GM23248 (cell line): ENCODE results near the gene TSPAN7. TPM values are rescaled to one million over a fixed set of nuclear protein-coding genes. Genes with fewer than 3 reads are reported as not detected.

Source experiments
- DNase-seq: peaks from one replicate; pipeline ENCODE4 v3.0.0-alpha.2; 2015
- H2AFZ ChIP-seq: fragments of 200-600 bp; sonication (generic); 2 replicates; pipeline ENCODE4 v1.6.1; 2016; ENCODE audit warnings: antibody characterized with exemption
- H3F3A ChIP-seq: fragments of 200-600 bp; sonication (generic); 2 replicates; pipeline ENCODE4 v1.6.1; 2016; ENCODE audit warnings: mild to moderate bottlenecking, antibody characterized with exemption, mixed run types; ENCODE audit not compliant: insufficient read depth
- H3K27ac ChIP-seq: fragments of 200-600 bp; sonication (generic); 2 replicates; pipeline ENCODE4 v1.5.1; 2016; ENCODE audit warnings: mild to moderate bottlenecking
- H3K27me3 ChIP-seq: fragments of 200-600 bp; sonication (generic); replicated peaks from 2 replicates; pipeline ENCODE4 v1.6.1; 2016; ENCODE audit warnings: mild to moderate bottlenecking; ENCODE audit not compliant: insufficient read depth
- H3K36me3 ChIP-seq: fragments of 200-600 bp; sonication (generic); 2 replicates; pipeline ENCODE4 v1.6.1; 2016; ENCODE audit warnings: low read depth, mild to moderate bottlenecking
- H3K4me1 ChIP-seq: fragments of 200-600 bp; sonication (generic); 2 replicates; pipeline ENCODE4 v1.6.1; 2016; ENCODE audit warnings: mild to moderate bottlenecking; ENCODE audit not compliant: insufficient read depth
- H3K4me2 ChIP-seq: fragments of 200-600 bp; sonication (generic); one replicate; pipeline ENCODE4 v1.6.1; 2016; ENCODE audit warnings: mild to moderate bottlenecking; ENCODE audit not compliant: unreplicated experiment
- H3K4me3 ChIP-seq: fragments of 200-600 bp; sonication (generic); 2 replicates; pipeline ENCODE4 v1.5.1; 2016; ENCODE audit warnings: mild to moderate bottlenecking
- H3K79me2 ChIP-seq: fragments of 200-600 bp; sonication (generic); 2 replicates; pipeline ENCODE4 v1.6.1; 2016; ENCODE audit warnings: mild to moderate bottlenecking; ENCODE audit not compliant: insufficient read depth
- H3K9ac ChIP-seq: fragments of 200-600 bp; sonication (generic); 2 replicates; pipeline ENCODE4 v1.6.1; 2016; ENCODE audit warnings: mild to moderate bottlenecking
- H3K9me2 ChIP-seq: fragments of 200-600 bp; sonication (generic); 2 replicates; pipeline ENCODE4 v1.6.1; 2016; ENCODE audit warnings: mixed run types, mild to moderate bottlenecking, moderate library complexity; ENCODE audit not compliant: insufficient read depth
- H3K9me3 ChIP-seq: fragments of 200-600 bp; sonication (generic); one replicate; pipeline ENCODE4 v1.6.1; 2017; ENCODE audit warnings: low read depth
- H4K20me1 ChIP-seq: fragments of 200-600 bp; sonication (generic); 2 replicates; pipeline ENCODE4 v1.6.0; 2016; ENCODE audit not compliant: insufficient read depth
- EZH2 ChIP-seq: fragments of 200-600 bp; sonication (generic); IDR thresholded peaks from 2 replicates; pipeline ENCODE4 v1.6.1; 2018; ENCODE audit warnings: antibody characterized with exemption, mild to moderate bottlenecking; ENCODE audit not compliant: insufficient read depth, poor library complexity, severe bottlenecking
- EZH2phosphoT487 ChIP-seq: fragments of 200-600 bp; sonication (generic); IDR thresholded peaks from 2 replicates; pipeline ENCODE4 v1.6.1; 2018; ENCODE audit warnings: antibody characterized with exemption, moderate library complexity, mild to moderate bottlenecking, low read depth; ENCODE audit not compliant: insufficient read depth
- WGBS, 2 experiments: methylation state at CpG; one replicate each; pipeline ENCODE4 v1.1.6; 2015 to 2017; ENCODE audit warnings: low lambda C conversion rate in 2 of 2, low coverage in 1 of 2; ENCODE audit errors: missing lambda C conversion rate in 2 of 2; 5-methylcytosine and 5-hydroxymethylcytosine counted together
- in situ Hi-C: fragments of 300-500 bp; cut with MboI; formaldehyde crosslinking; loops from 2 replicates; pipeline ENCODE4 v1.15.0; 2020
- polyA plus RNA-seq: library from polyadenylated mRNA; unstranded; fragments of >200 nt; fragmentation: Nextera tagmentation; extraction: Ambion mirVana; gene quantifications from 2 replicates; pipeline ENCODE4 v1.2.1, GENCODE V29; 2016
- total RNA-seq: library from RNA; depleted of rRNA; stranded (reverse); fragments of >200 nt; shearing (Covaris generic); gene quantifications from 2 replicates; pipeline ENCODE4 v1.2.3, GENCODE V29; 2014

Gene TSPAN7
- total and polyA plus RNA-seq, 2 experiments from 2014 or later, result not detected

GRCh38 chrX:38516196-38516774, 45.1 kb upstream of the TSPAN7 start:
- H3K36me3 ChIP-seq, result no peaks in the 10 kb centered on the region
- WGBS, 2 experiments, result 37 to 50% methylated on average over 2 of the region's 2 CpGs
- H3K4me2 ChIP-seq, result no peak overlapping the region
- in situ Hi-C loops, result no loop called here
- H2AFZ ChIP-seq, result no peak overlapping the region
- H3K4me3 ChIP-seq, result no peak overlapping the region
- no peaks in the 10 kb centered on the region for H3K4me1 ChIP-seq
- H3K9me3 ChIP-seq, result no peaks in the 10 kb centered on the region
- TF ChIP-seq EZH2phosphoT487, result no peak
- TF ChIP-seq EZH2, result no peak
- no peaks in the 10 kb centered on the region for H3K79me2 ChIP-seq
- no peaks in the 10 kb centered on the region for H3K27me3 ChIP-seq
- H3K9ac ChIP-seq, result no peak overlapping the region
- H3K27ac ChIP-seq, result no peak overlapping the region
- DNase-seq, result no peak
- H3K9me2 ChIP-seq, result no peaks in the 10 kb centered on the region
- no peaks in the 10 kb centered on the region for H3F3A ChIP-seq
- H4K20me1 ChIP-seq, result no peaks in the 10 kb centered on the region

GRCh38 chrX:38519651-38520050, 41.7 kb upstream of the TSPAN7 start:
- Histone ChIP-seq H3K27me3 (no peaks in the 10 kb centered on the region), H3K4me2 (no peak overlapping the region), H3K4me3 (no peak overlapping the region), H4K20me1 (no peaks in the 10 kb centered on the region), H3F3A (no peaks in the 10 kb centered on the region), H3K9ac (no peak overlapping the region), H3K9me3 (no peaks in the 10 kb centered on the region), H3K27ac (no peak overlapping the region), H3K36me3 (no peaks in the 10 kb centered on the region), H3K79me2 (no peaks in the 10 kb centered on the region), H2AFZ (no peak overlapping the region), H3K4me1 (no peaks in the 10 kb centered on the region), H3K9me2 (no peaks in the 10 kb centered on the region)
- in situ Hi-C loops, result no loop called here
- no peak for DNase-seq
- TF ChIP-seq EZH2 (no peak), EZH2phosphoT487 (no peak)
- WGBS, 2 experiments, result 67 to 74% methylated on average over 6 of the region's 6 CpGs

GRCh38 chrX:38538134-38538533, 23.2 kb upstream of the TSPAN7 start:
- no peaks in the 10 kb centered on the region for H4K20me1 ChIP-seq
- H3K4me3 ChIP-seq, result no peak overlapping the region
- H3K9me2 ChIP-seq, result no peaks in the 10 kb centered on the region
- DNase-seq, result no peak
- no peaks in the 10 kb centered on the region for H3K79me2 ChIP-seq
- WGBS, 2 experiments, result 5 to 11% methylated on average over 2 of the region's 2 CpGs
- no peak overlapping the region for H2AFZ ChIP-seq
- H3K27ac ChIP-seq, result no peak overlapping the region
- H3F3A ChIP-seq, result no peaks in the 10 kb centered on the region
- in situ Hi-C loops, result no loop called here
- H3K4me1 ChIP-seq, result no peaks in the 10 kb centered on the region
- TF ChIP-seq EZH2phosphoT487, result no peak
- TF ChIP-seq EZH2, result no peak
- H3K27me3 ChIP-seq, result no peaks in the 10 kb centered on the region
- H3K4me2 ChIP-seq, result no peak overlapping the region
- H3K36me3 ChIP-seq, result no peaks in the 10 kb centered on the region
- H3K9ac ChIP-seq, result no peak overlapping the region
- no peaks in the 10 kb centered on the region for H3K9me3 ChIP-seq

- no peak for TF ChIP-seq EZH2phosphoT487
- TF ChIP-seq EZH2, result no peak
- 0% methylated on average over 1 of the region's 1 CpG for WGBS, 2 experiments
Measured at GRCh38 chrX:38539748-38540147, 21.6 kb upstream of the TSPAN7 start.

GRCh38 chrX:38548508-38548907, 12.8 kb upstream of the TSPAN7 start:
- Histone ChIP-seq H3K9me3 (no peaks in the 10 kb centered on the region), H3K9ac (no peak overlapping the region), H3K27ac (no peak overlapping the region), H3K36me3 (no peaks in the 10 kb centered on the region), H3K4me1 (no peaks in the 10 kb centered on the region), H3K4me2 (no peak overlapping the region), H3K79me2 (no peaks in the 10 kb centered on the region), H3K9me2 (no peaks in the 10 kb centered on the region), H2AFZ (no peak overlapping the region), H4K20me1 (no peaks in the 10 kb centered on the region), H3K27me3 (no peaks in the 10 kb centered on the region), H3K4me3 (no peak overlapping the region), H3F3A (no peaks in the 10 kb centered on the region)
- WGBS, 2 experiments, result 48 to 52% methylated on average over 3 of the region's 3 CpGs
- no peak for DNase-seq
- TF ChIP-seq EZH2 (no peak), EZH2phosphoT487 (no peak)
- in situ Hi-C loops, result no loop called here

More at GRCh38 chrX:38539748-38540147, 21.6 kb upstream of the TSPAN7 start:
- in situ Hi-C loops, result no loop called here
- Histone ChIP-seq H3K4me3 (no peak overlapping the region), H3F3A (no peaks in the 10 kb centered on the region), H3K9me3 (no peaks in the 10 kb centered on the region), H3K27me3 (no peaks in the 10 kb centered on the region), H3K36me3 (no peaks in the 10 kb centered on the region), H4K20me1 (no peaks in the 10 kb centered on the region), H3K4me1 (no peaks in the 10 kb centered on the region), H3K79me2 (no peaks in the 10 kb centered on the region), H2AFZ (no peak overlapping the region), H3K9ac (no peak overlapping the region), H3K27ac (no peak overlapping the region), H3K4me2 (no peak overlapping the region), H3K9me2 (no peaks in the 10 kb centered on the region)
- DNase-seq, result no peak
